ENCODE results near the gene PHACTR3.
A peak's percentile ranks its signal among the peaks of the same experiment; 100 is the strongest.

The PHACTR3 gene

GRCh38 chr20:59821788-59822187, 217.4 kb downstream of the PHACTR3 start:
- no peak for DNase-seq
- H3K36me3 ChIP-seq: no peaks in the 10 kb centered on the region
- no peak overlapping the region for H3K4me3 ChIP-seq
- H3K27me3 ChIP-seq: peaks cover 0 to 22% of the 10 kb centered on the region in 2 donors
- intact Hi-C loops (cut with DNase I; ENCODE audit: low total_unique reads): no loop called here
- no peak for TF ChIP-seq CTCF (IDR thresholded peaks at IDR 0.05)
- no peaks in the 10 kb centered on the region for H3K4me1 ChIP-seq
- no peak overlapping the region for H3K27ac ChIP-seq
- no peaks in the 10 kb centered on the region for H3K9me3 ChIP-seq

GRCh38 chr20:59822291-59823029, 218.1 kb downstream of the PHACTR3 start:
- intact Hi-C loops (cut with DNase I; ENCODE audit: low total_unique reads): no loop called here
- Histone ChIP-seq H3K9me3 (no peaks in the 10 kb centered on the region), H3K27me3 (peaks cover 0 to 26% of the 10 kb centered on the region in 2 donors), H3K36me3 (no peaks in the 10 kb centered on the region), H3K27ac (no peak overlapping the region), H3K4me1 (no peaks in the 10 kb centered on the region), H3K4me3 (no peak overlapping the region)
- DNase-seq: peak in 1 of 2 donors; percentile 55
- no peak for TF ChIP-seq CTCF (IDR thresholded peaks at IDR 0.05)

- Histone ChIP-seq H3K27me3 (peaks cover 0 to 26% of the 10 kb centered on the region in 2 donors), H3K27ac (no peak overlapping the region), H3K4me3 (no peak overlapping the region), H3K4me1 (no peaks in the 10 kb centered on the region), H3K9me3 (no peaks in the 10 kb centered on the region), H3K36me3 (no peaks in the 10 kb centered on the region)
- DNase-seq: no peak
- TF ChIP-seq CTCF (IDR thresholded peaks at IDR 0.05): no peak
- intact Hi-C loops (cut with DNase I; ENCODE audit: low total_unique reads): no loop called here
These were observed 218.7 kb downstream of the PHACTR3 start for GRCh38 chr20:59823030-59823423.

- DNase-seq: no peak
- no peak for TF ChIP-seq CTCF (IDR thresholded peaks at IDR 0.05)
- no peak overlapping the region for H3K27ac ChIP-seq
- H3K36me3 ChIP-seq: no peaks in the 10 kb centered on the region
- H3K9me3 ChIP-seq: no peaks in the 10 kb centered on the region
- intact Hi-C loops (cut with DNase I; ENCODE audit: low total_unique reads): no loop called here
- H3K4me1 ChIP-seq: no peaks in the 10 kb centered on the region
- H3K4me3 ChIP-seq: no peak overlapping the region
- peaks cover 0 to 26% of the 10 kb centered on the region in 2 donors for H3K27me3 ChIP-seq
These were observed 219.3 kb downstream of the PHACTR3 start for GRCh38 chr20:59823491-59824259.

- DNase-seq: no peak
- Histone ChIP-seq H3K27me3 (peaks cover 0 to 16% of the 10 kb centered on the region in 2 donors), H3K4me1 (no peaks in the 10 kb centered on the region), H3K9me3 (no peaks in the 10 kb centered on the region), H3K36me3 (no peaks in the 10 kb centered on the region), H3K4me3 (no peak overlapping the region), H3K27ac (no peak overlapping the region)
- intact Hi-C loops (cut with DNase I; ENCODE audit: low total_unique reads): no loop called here
- no peak for TF ChIP-seq CTCF (IDR thresholded peaks at IDR 0.05)
These were observed 220.6 kb downstream of the PHACTR3 start for GRCh38 chr20:59824711-59825562.

Data from tibial artery (tissue), 4 donors.